DND-41 (cell line): ENCODE results near the gene TRIM4.

Experiments
- EZH2 ChIP-seq: IDR thresholded peaks from 3 replicates; pipeline ENCODE4 v1.6.1; 2012; ENCODE audit warnings: borderline replicate concordance, low read depth, mild to moderate bottlenecking, moderate library complexity, low read length, inconsistent platforms; ENCODE audit not compliant: severe bottlenecking
- TF ChIP-seq, protein P1 (sequence below): IDR thresholded peaks from 2 replicates; pipeline ENCODE4 v1.5.1; 2012; ENCODE audit warnings: borderline replicate concordance, low read length, moderate library complexity, mild to moderate bottlenecking; ENCODE audit not compliant: poor library complexity, severe bottlenecking; ENCODE audit errors: extremely low read depth

DNA sequence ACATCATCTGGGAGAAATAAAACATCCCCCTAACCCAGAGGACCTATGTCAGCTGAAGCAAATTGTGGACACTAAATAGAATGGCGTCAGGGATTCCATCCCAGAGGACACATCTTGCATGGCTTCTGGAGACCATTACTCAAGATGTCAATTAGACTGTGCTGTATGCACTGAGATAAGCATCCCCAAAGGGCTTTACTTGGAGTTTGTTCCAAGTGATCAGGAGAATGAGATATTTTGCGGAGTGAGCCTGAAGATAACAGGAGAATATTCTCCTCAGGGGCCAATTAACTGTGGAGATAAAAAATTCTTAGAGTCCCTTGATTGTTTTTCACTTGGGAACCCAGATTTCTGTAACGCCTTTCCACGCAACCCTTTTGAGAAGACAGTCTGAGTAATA, 38.0 kb downstream of the TRIM4 start:
- TF ChIP-seq, protein P1, sequence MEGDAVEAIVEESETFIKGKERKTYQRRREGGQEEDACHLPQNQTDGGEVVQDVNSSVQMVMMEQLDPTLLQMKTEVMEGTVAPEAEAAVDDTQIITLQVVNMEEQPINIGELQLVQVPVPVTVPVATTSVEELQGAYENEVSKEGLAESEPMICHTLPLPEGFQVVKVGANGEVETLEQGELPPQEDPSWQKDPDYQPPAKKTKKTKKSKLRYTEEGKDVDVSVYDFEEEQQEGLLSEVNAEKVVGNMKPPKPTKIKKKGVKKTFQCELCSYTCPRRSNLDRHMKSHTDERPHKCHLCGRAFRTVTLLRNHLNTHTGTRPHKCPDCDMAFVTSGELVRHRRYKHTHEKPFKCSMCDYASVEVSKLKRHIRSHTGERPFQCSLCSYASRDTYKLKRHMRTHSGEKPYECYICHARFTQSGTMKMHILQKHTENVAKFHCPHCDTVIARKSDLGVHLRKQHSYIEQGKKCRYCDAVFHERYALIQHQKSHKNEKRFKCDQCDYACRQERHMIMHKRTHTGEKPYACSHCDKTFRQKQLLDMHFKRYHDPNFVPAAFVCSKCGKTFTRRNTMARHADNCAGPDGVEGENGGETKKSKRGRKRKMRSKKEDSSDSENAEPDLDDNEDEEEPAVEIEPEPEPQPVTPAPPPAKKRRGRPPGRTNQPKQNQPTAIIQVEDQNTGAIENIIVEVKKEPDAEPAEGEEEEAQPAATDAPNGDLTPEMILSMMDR, result no peak
- no peak for TF ChIP-seq EZH2
